Activated naive CD8-positive, alpha-beta T cell treated with anti-CD3 and anti-CD28 coated beads, Interleukin-2, amount 10 ng/mL, durations not matched to agents 7 days and 5 days (primary cell): ENCODE measurements around the gene ASIC4. TPM values are rescaled to one million over a fixed set of nuclear protein-coding genes. Genes with fewer than 3 reads are reported as not detected.

Experiments used
- ATAC-seq: fragments of 150-1000 bp; cut with Tn5 transposase; one replicate; pipeline ENCODE4 v1.10.0; 2021; ENCODE audit warnings: low read depth, moderate library complexity
- POLR2A ChIA-PET: fragments of 350-600 bp; sonication (Branson Sonifier 250); formaldehyde crosslinking; loops from one replicate; lab custom pipeline; 2021; ENCODE audit warnings: antibody characterized with exemption; lab: Charles Lee
- DNase-seq: peaks from one replicate; pipeline ENCODE4 v3.0.0; 2021
- H3K27ac Mint-ChIP-seq: one replicate; pipeline ENCODE4 v1.8.0; 2022; ENCODE audit warnings: mild to moderate bottlenecking, mixed read lengths
- H3K27me3 Mint-ChIP-seq: one replicate; pipeline ENCODE4 v1.8.0; 2022; ENCODE audit warnings: mild to moderate bottlenecking, moderate library complexity, mixed read lengths
- H3K36me3 Mint-ChIP-seq: one replicate; pipeline ENCODE4 v1.8.0; 2021; ENCODE audit warnings: mild to moderate bottlenecking, mixed read lengths
- H3K4me1 Mint-ChIP-seq: one replicate; pipeline ENCODE4 v1.8.0; 2021; ENCODE audit warnings: mixed read lengths
- H3K4me3 Mint-ChIP-seq: one replicate; pipeline ENCODE4 v1.8.0; 2022; ENCODE audit warnings: mild to moderate bottlenecking, moderate library complexity, mixed read lengths
- H3K9me3 Mint-ChIP-seq: one replicate; pipeline ENCODE4 v1.8.0; 2021; ENCODE audit warnings: mixed read lengths
- total RNA-seq, 2 experiments: library from RNA; stranded (reverse); gene quantifications; one replicate each; pipeline ENCODE4 v1.2.3, GENCODE V29; 2021

Gene ASIC4
- total RNA-seq, 2 experiments from 2014 or later = 0.08 to 0.09 TPM

DNA sequence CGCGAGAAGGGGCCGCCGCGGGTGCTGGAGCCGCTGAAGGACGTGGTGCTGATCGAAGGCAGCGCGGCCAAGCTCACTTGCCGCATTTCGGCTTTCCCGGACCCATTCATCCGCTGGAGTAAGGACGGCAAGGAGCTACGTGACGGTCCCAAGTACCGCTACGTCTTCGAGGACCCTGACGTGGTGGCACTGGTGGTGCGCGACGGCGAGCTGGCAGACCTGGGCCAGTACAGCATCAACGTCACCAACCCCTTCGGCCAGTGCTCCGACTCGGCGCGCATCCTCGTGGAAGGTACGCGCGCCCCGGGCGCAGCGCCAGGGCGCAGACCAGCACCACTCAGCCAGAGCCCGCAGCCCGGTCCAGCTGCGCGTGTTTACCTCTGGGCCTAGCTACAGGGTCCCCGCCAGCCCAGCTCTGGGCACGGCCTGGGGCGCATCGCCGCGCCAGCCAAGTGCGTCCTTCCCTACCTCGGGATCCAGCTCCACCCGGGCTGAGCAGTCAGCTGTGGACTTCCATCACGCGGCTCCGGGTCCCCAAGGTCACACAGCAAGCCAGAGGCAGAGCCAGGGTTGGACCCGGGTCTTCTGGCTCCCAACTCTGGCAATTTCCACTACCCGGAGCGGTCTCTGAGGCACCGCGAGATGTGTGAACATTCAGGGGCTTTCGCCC lies 17.3 kb upstream of the ASIC4 start:
- peaks cover 20% of the 10 kb centered on the region for H3K4me1 Mint-ChIP-seq
- H3K4me3 Mint-ChIP-seq = peak overlapping the region; percentile 93
- peaks cover 49% of the 10 kb centered on the region for H3K27me3 Mint-ChIP-seq
- no peaks in the 10 kb centered on the region for H3K36me3 Mint-ChIP-seq
- no peak overlapping the region for H3K27ac Mint-ChIP-seq
- H3K9me3 Mint-ChIP-seq = no peaks in the 10 kb centered on the region
- POLR2A ChIA-PET = interaction anchor here (1.1 kb wide), 1 partner anchor 33 kb away, joined by 3 read pairs; no protein-coding TSS in a partner anchor
- DNase-seq (no peak), ATAC-seq (no peak)

- Mint-ChIP-seq H3K27me3 (peaks cover 49% of the 10 kb centered on the region), H3K36me3 (no peaks in the 10 kb centered on the region), H3K27ac (no peak overlapping the region), H3K4me3 (peak overlapping the region; percentile 93), H3K4me1 (peaks cover 20% of the 10 kb centered on the region), H3K9me3 (no peaks in the 10 kb centered on the region)
- ATAC-seq = no peak
- POLR2A ChIA-PET = interaction anchor here (1.2 to 2.4 kb wide), 5 partner anchors 10 to 110 kb away, joined by 3 to 13 read pairs (median 7); partner anchors contain the start of genes DNPEP and STK11IP
- DNase-seq = peak; percentile 63
Measured at GRCh38 chr2:219497495-219498279, 16.6 kb upstream of the ASIC4 start.

DNA sequence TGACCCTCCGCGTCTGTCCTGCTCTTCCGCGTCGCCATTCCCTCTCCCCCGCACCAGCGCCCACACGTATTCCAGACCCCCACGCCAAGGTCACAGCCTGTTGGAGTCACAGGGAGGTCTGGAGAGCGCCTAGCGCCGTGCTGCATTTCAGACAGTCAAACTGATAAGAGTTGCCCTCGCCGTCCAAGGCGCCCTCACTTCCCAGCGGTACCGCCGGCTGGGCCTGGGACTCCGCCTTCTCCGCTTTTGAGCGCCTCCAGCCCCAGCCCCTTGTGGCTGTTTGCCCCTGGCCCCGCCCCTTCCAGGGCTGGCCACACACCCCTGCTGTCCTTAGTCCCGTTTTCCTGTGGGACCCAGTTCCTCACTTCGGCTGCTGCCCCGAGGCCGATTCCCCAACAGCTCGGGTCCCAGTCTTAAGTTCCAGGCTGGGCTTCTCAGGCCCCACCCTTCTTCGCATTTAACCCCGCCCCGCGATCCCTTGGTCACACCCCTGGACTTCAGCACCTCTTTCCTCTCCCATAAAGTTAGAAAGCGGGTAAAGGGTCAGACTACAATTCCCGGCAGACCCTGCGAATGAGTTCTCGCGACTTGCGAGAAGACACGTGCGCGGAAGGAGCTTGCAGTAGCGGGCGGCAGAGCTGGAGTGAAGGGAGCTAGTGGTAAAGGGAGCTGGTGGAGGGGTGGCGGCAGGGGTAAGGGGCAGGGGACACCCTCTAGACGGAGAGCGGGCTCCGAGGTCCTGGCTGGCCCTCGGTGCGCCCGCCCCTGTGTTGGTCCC lies 15.8 kb upstream of the ASIC4 start, which contains the start of gene GMPPA:
TSS of gene GMPPA (plus strand) at position 612 of the 778 bp plus-strand sequence. CDS start 1,085 bp downstream, outside the sequence.
- Mint-ChIP-seq H3K4me3 (peak within 1 kb of the TSS; percentile 93), H3K4me1 (peaks cover 22% of the 10 kb centered on the region), H3K27me3 (peaks cover 43% of the 10 kb centered on the region), H3K27ac (peak within 1 kb of the TSS; percentile 73), H3K9me3 (no peaks in the 10 kb centered on the region), H3K36me3 (no peaks in the 10 kb centered on the region)
- DNase-seq (peak; percentile 92), ATAC-seq (peak; percentile 92)
- POLR2A ChIA-PET = interaction anchor here (0.6 to 2.4 kb wide), 13 partner anchors 9 to 1555 kb away, joined by 3 to 13 read pairs (median 3); partner anchors contain the start of genes DNPEP, STK11IP and TMEM198

- no peaks in the 10 kb centered on the region for H3K9me3 Mint-ChIP-seq
- POLR2A ChIA-PET = interaction anchor here (0.6 to 2.4 kb wide), 13 partner anchors 9 to 1556 kb away, joined by 3 to 13 read pairs (median 3); partner anchors contain the start of genes DNPEP, STK11IP and TMEM198
Measured at GRCh38 chr2:219499058-219499307, 15.3 kb upstream of the ASIC4 start.

GRCh38 chr2:219499555-219499954 lies 14.7 kb upstream of the ASIC4 start:
- H3K4me3 Mint-ChIP-seq = peak overlapping the region; percentile 93
- H3K27me3 Mint-ChIP-seq = peaks cover 34% of the 10 kb centered on the region
- POLR2A ChIA-PET = interaction anchor here (0.9 to 2.4 kb wide), 4 partner anchors 8 to 250 kb away, joined by 3 to 13 read pairs (median 6); partner anchors contain the start of gene DNPEP
- no peaks in the 10 kb centered on the region for H3K9me3 Mint-ChIP-seq
- DNase-seq (no peak), ATAC-seq (no peak)
- H3K36me3 Mint-ChIP-seq = peaks cover 2% of the 10 kb centered on the region
- H3K4me1 Mint-ChIP-seq = peaks cover 22% of the 10 kb centered on the region
- H3K27ac Mint-ChIP-seq = peak overlapping the region; percentile 49

More at GRCh38 chr2:219499058-219499307, 15.3 kb upstream of the ASIC4 start:
- Mint-ChIP-seq H3K27me3 (peaks cover 40% of the 10 kb centered on the region), H3K4me1 (peaks cover 22% of the 10 kb centered on the region), H3K27ac (peak overlapping the region; percentile 73), H3K4me3 (peak overlapping the region; percentile 93), H3K36me3 (no peaks in the 10 kb centered on the region)
- DNase-seq (no peak), ATAC-seq (no peak)

GRCh38 chr2:219500135-219500534 lies 14.1 kb upstream of the ASIC4 start:
- DNase-seq (no peak), ATAC-seq (no peak)
- POLR2A ChIA-PET = interaction anchor here (0.9 to 2.4 kb wide), 3 partner anchors 7 to 112 kb away, joined by 3 to 13 read pairs (median 10); partner anchors contain the start of gene DNPEP
- H3K36me3 Mint-ChIP-seq = peaks cover 4% of the 10 kb centered on the region
- H3K4me3 Mint-ChIP-seq = peak overlapping the region; percentile 93
- no peak overlapping the region for H3K27ac Mint-ChIP-seq
- peaks cover 22% of the 10 kb centered on the region for H3K4me1 Mint-ChIP-seq
- peaks cover 28% of the 10 kb centered on the region for H3K27me3 Mint-ChIP-seq
- no peaks in the 10 kb centered on the region for H3K9me3 Mint-ChIP-seq

- ATAC-seq = no peak
- Mint-ChIP-seq H3K27me3 (peaks cover 11% of the 10 kb centered on the region), H3K4me3 (no peak overlapping the region), H3K9me3 (no peaks in the 10 kb centered on the region), H3K4me1 (peaks cover 18% of the 10 kb centered on the region), H3K36me3 (peaks cover 4% of the 10 kb centered on the region), H3K27ac (no peak overlapping the region)
- POLR2A ChIA-PET = no interaction called here
- no peak for DNase-seq
Measured at GRCh38 chr2:219501849-219502248, 12.4 kb upstream of the ASIC4 start.

GRCh38 chr2:219502618-219503017 lies 11.7 kb upstream of the ASIC4 start:
- no peak overlapping the region for H3K4me3 Mint-ChIP-seq
- DNase-seq (no peak), ATAC-seq (no peak)
- H3K36me3 Mint-ChIP-seq = peaks cover 4% of the 10 kb centered on the region
- H3K4me1 Mint-ChIP-seq = peaks cover 16% of the 10 kb centered on the region
- no peak overlapping the region for H3K27ac Mint-ChIP-seq
- no peaks in the 10 kb centered on the region for H3K9me3 Mint-ChIP-seq
- H3K27me3 Mint-ChIP-seq = peaks cover 5% of the 10 kb centered on the region
- POLR2A ChIA-PET = no interaction called here

- no peak overlapping the region for H3K4me3 Mint-ChIP-seq
- H3K27ac Mint-ChIP-seq = no peak overlapping the region
- peaks cover 6% of the 10 kb centered on the region for H3K36me3 Mint-ChIP-seq
- no peak for DNase-seq
- H3K27me3 Mint-ChIP-seq = peaks cover 15% of the 10 kb centered on the region
- POLR2A ChIA-PET = no interaction called here
- no peak for ATAC-seq
- H3K9me3 Mint-ChIP-seq = no peaks in the 10 kb centered on the region
- H3K4me1 Mint-ChIP-seq = peaks cover 7% of the 10 kb centered on the region
Measured at GRCh38 chr2:219505585-219505984, 8.7 kb upstream of the ASIC4 start.

- Mint-ChIP-seq H3K36me3 (peaks cover 6% of the 10 kb centered on the region), H3K4me1 (peaks cover 7% of the 10 kb centered on the region), H3K27me3 (peaks cover 22% of the 10 kb centered on the region), H3K27ac (no peak overlapping the region), H3K9me3 (no peaks in the 10 kb centered on the region), H3K4me3 (no peak overlapping the region)
- ATAC-seq (no peak), DNase-seq (no peak)
- POLR2A ChIA-PET = interaction anchor here (1.1 kb wide), 1 partner anchor 14 kb away, joined by 3 read pairs; no protein-coding TSS in a partner anchor
Measured at GRCh38 chr2:219506153-219506801, 8.0 kb upstream of the ASIC4 start.

DNA sequence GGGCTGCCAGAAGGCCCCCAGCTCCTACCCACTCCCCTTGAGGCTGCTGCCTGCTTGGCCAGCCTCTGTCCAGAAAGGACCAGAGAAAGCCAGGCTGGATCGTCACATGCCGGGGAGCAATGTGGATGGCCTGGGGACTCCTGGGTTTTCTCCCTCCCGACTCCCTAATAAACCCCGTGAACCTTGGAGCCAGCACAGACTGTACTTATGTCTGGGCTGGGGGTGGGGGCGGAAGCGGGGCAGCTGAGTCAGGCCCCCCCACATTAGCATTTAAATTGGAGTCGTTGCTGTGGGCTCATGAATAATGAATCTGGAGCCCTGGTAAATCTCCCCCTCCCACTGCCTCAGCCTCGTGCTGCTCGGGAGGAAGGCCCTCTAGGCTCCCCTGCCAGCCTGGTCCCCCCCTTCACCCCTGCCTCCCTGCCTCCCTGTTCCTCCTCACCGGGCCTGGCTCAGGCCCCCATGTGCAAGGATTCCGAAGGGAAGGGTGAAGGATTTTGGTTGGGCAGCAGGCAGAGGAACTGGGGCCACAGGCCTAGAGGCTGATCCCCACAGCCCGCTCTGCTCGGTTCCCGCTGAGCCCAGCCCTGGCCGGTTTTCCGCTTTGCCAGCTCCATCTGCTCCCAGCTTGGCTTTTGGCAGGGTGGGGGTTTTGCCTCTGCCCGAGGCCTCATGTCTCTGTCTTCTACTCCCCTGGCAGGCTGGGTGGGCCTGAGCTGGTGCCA lies 7.3 kb upstream of the ASIC4 start:
- Mint-ChIP-seq H3K4me3 (no peak overlapping the region), H3K4me1 (peaks cover 7% of the 10 kb centered on the region), H3K36me3 (peaks cover 6% of the 10 kb centered on the region), H3K27ac (no peak overlapping the region), H3K27me3 (peaks cover 28% of the 10 kb centered on the region), H3K9me3 (no peaks in the 10 kb centered on the region)
- DNase-seq = no peak
- no peak for ATAC-seq
- POLR2A ChIA-PET = interaction anchor here (1.1 to 1.6 kb wide), 2 partner anchors 8 to 14 kb away, joined by 3 to 10 read pairs; partner anchors contain the start of gene GMPPA
